HG03558 (cell line): ENCODE measurements around the gene VSTM2L.

Experiments
- ATAC-seq: cut with Tn5 transposase; IDR thresholded peaks from one replicate; pipeline ENCODE4 v1.9.1; 2021; ENCODE audit warnings: moderate number of reproducible peaks; ENCODE audit not compliant: unreplicated experiment; ENCODE audit errors: extremely low read depth

The VSTM2L gene

DNA sequence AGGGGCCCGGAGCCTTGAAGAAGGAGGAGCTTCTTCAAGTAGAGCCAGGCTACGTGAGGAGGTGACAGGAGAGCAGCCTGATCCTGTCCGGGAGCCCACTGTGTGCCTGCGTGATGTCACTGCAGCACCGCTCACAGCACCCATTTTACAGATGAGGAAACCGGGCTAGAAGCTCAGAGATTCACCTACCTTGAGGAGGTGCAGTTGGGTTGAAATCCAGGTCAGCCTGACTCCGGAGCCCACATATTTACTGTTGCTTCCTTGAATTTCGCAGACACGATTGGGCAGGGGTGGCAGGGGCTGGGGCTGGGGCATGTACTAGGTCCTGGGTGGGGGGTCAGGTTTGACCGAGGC lies 12.5 kb downstream of the VSTM2L start:
- ATAC-seq, result no peak

DNA sequence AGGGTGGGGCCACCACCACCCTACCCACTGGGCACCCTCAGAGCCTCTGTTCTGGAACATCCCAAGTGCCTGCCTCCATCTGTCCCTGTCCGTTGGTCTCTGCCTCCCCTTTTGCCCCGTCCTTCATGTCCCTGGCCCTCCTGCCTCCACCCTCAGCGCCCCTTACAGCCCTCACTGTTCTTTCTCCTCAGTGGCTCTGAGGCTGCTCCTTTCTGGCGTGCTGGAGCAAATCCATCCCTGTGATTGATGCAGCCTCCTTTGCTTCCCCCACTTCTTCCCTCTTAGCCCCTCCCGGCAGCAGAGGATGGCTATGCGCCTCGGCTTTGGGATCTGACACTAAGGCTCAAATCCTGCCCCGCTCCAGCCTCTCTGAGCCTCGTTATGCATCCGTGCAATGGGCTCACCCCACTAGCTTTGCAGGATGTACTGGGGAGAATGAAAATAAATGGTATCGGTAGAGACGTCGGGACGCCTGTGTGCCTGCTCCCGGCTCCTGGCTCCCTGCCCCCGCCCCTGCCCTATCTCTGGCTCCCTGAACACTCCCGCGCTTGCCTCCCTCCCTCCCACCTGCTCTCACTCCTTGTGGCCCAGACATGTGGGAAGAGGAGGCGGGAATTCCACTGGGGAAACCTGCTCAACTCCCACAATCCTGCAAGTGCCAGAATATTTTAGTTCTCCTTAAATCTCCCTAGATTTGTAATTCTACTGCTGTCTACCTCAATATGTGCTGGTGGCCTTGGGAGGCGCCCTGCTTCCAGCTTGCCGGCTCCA lies 13.1 kb downstream of the VSTM2L start:
- ATAC-seq, result no peak

DNA sequence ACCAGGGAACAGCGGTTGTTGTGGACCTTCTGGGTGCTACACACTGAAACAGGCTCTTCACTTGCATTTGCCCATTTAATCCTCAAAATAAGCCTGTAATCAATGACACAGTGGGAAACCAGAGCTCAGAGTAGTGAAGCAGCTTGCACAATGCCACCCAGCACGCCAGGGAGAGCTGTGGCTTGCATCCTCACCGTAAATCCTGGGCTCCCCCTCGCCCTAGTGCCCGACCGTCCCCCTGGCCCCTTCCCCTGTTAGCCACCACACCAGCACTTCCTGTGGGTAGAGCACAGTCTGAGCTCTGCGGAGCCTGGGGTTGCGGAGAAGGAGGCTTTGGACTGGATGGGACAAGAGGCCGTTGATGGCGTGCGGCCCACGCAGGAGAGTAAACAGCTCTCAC lies 14.5 kb downstream of the VSTM2L start:
- ATAC-seq, result no peak

DNA sequence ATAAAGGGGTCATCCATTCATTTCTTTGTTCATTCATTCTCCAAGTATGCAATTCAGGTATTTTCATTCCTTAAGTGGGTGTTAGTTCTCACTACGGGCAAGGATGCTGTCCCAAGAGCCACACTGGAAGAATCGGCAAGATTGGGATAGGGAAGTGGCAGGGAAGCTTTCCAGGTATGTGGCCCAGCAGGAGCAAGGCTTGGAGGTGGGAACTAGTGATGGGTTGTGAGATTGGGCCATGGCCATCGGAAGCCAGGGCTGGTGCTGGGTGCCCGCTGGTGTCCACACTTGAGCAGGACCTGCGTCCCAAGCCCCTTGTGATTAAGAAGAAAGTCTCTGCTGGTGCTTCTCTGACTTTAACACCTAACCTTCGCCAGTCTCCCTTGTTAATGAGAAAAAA lies 15.1 kb downstream of the VSTM2L start:
- no peak for ATAC-seq

DNA sequence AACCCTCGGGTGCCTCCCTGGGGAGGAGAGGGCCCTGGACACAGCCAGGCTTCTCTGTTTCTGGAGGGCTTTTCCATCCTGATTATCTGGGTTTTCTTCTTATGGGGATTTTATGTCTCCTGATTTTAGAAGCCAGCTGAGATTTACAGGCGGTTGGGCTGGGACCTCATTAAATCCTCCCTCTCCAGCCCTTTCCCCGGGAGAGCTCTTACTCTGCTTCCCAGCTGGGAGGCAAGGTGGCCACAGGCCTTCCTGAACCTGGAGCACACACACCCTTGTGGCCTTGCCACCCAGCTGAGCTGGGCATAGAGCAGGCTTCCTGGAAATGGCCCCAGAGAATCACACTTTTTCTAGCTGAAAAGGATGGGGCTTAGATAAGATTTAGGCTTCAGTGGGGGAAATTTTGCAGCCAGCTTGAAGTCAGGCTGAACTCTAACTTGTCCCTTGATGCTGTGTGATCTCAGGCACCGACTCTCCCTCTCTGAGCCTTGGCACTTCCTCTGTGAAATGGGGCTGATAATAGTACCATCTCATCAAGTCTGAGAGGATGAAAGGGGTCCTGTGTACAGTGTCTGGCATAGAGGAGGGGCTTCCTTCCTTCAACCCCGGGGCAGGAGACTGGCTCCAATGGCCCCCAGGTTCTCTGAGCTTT lies 16.6 kb downstream of the VSTM2L start:
- no peak for ATAC-seq

DNA sequence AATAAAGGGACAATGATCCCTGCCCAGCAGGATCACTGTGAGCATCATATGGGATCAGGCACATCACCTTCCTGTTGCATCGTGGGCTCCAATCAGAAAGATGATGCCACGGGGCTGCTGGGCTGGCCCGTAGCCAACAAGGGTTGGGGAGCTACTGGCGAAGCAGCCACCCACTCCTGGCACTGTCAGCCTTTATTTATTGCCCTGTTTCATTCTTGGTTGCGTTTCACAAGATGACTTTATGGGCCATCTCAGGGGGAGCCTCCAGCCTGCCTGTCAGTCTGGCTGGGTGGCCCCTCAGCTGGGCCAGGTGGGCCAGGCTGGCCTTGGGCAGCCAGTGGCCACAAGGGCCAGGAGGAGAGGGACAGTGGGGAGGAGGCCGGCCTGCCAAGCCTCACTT lies 17.3 kb downstream of the VSTM2L start:
- ATAC-seq, result no peak

DNA sequence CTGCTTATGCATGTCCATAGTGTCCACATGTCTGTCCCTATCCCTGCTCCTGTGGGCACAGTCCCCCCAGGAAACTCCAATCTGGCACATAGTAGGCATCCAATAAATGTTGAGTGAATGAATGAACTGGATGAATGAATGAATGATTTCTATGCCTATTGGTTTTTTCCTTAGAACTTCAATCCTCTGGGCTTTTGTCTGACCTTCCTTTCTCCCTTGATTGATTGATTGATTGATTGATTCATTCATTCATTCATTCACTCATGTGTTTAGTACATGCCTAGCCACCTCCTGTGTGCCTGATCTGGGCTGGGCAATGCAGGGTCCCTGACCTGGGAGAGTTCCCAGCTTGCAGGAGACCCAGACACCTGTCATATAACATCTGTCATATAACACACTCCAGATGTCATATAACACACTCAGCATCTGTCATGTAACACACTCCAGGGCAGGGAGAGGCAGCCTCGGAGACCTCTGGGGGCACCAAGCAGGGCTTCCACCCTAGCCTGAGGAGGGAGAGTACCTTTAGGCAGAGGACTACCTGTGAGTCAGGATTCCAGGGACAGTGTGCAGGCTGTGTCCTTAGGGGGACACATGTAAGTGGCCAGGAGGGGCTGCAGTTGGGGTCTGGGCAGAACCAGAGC lies 17.9 kb downstream of the VSTM2L start:
- ATAC-seq, result no peak

DNA sequence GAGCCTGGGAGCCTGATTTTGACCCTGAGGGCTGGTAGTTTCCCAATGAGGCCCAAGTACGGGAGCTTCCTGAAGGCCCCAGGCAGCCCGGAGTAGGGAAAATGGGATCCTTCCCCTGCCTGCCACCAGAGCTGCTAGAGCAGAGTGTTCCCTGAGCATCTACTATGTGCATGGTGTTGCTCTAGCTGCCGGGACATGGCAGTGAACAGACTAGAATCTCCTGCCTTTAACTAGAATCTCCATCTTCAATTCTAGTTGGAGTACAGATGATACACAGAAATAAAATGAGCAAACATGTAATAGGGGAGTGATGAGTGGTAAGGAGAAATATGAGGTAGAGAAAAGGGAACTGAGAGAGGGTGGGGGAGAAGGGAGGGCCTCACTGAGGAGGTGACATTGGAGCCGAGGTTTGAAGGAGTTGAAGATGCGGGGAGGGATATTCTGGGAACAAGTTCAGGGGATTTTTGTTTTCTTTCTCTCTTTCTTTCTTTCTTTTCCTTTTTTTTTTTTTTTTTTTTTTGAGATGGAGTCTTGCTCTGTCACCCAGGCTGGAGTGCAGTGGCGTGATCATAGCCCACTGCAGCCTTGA lies 18.5 kb downstream of the VSTM2L start:
- no peak for ATAC-seq

DNA sequence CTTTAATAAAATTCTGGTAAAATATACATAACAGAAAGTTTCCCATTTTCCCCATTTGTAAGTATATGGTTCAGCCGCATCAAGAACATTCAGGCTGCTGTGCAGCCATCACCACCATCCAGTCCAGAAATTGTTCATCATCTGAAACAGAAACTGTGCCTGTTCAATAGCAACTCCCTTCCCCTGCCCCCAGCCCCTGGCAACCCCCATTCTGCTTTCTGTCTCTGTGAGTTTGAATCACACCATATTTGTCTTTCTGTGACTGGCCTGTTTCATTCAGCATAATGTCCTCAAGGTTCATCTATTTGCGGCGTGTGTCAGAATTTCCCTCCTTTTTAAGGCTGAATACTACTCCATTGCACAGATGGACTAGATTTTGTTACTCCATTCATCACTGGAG lies 19.1 kb downstream of the VSTM2L start:
- ATAC-seq, result no peak

DNA sequence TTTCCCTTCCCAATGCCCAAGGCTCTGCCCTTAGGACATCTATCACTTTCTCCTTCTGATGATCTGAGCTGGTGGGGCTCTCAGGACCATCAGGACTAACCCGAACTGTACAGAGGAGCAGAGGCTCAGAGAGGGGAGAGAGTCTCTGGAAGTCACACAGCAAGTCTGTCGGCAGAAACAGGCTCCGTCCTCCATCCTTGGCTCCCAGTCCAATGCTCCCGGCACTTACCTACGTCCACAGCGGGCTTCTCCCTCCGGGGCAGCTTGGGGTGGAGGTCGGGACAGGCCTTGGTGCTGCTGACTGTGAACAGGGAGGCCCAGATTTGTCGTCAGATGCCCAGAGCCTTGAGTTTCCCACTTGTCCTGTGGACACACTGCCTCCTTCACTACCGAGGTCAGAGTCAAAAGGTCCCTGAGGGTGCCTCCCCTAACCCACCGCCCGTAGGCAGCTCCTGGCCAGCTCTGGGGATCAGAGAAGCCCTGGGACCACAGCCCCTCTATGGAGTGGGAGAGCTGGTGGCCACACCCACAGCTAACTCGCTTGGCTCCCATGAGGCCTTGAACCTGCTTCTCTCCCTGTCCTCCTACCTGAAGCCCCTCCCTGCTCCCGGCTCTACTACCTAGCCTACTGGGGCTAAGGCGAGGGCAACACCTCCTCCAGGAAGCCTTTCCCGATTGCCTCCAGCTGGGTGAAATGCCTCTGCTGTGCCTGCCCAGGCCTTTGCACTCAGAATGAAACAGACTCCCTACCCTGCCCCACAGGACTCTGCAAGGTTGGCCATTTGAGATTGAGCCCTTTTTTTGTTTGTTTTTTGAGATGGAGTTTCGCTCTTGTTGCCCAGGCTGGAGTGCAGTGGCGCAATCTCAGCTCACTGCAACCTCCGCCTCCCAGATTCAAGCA lies 22.6 kb downstream of the VSTM2L start:
- no peak for ATAC-seq

DNA sequence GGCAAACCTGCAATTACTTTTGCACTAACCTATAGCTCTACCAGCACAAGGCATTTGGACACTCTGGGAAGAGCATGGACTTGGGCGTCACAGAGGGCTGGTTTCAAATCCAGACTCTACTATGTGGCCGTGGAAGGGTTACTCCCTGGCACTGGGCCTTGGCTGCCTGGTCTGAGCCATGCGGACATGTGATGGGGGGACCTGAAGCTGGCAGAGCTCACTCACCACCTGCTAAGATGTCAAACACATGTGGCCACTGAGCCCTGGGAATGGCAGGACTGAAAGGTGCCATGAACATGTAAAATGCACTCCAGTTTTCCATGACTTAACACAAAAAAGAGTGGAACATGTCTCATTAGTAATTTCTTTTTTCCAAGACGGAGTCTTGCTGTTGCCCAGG lies 23.7 kb downstream of the VSTM2L start:
- ATAC-seq, result no peak

DNA sequence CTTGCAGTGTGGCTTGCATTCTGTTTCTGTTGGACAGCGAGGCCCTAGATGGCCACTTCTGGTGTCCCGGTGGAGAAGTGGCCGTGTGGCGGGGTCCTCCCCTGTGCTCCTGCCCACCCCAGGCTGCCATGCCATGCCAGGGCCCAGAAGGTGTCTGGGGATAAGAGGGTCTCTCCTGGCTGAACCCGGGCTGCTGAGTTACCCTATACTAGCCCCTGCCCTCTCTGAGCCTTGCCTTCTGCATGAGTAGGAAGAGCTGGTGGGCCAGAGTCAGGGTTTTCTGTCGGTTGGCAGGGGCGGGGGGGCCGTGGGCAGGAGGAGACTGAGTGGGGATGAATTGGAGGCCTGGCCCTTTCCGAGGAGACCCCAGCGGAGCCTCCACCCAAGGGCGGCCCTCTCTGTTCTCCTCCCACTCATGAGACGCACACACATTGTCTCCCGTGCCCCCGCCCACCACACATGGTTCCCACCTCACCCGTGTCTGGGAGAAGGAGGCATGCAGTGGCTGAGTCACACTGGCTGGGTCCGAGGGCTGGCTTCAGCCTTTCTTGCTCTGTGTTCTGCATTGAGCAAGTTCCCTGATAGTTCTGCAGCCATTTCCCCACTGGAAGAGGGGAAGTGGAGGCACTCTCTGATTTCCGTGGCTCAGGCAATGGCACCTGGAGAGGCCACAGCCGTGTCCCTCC lies 24.6 kb downstream of the VSTM2L start:
- no peak for ATAC-seq

DNA sequence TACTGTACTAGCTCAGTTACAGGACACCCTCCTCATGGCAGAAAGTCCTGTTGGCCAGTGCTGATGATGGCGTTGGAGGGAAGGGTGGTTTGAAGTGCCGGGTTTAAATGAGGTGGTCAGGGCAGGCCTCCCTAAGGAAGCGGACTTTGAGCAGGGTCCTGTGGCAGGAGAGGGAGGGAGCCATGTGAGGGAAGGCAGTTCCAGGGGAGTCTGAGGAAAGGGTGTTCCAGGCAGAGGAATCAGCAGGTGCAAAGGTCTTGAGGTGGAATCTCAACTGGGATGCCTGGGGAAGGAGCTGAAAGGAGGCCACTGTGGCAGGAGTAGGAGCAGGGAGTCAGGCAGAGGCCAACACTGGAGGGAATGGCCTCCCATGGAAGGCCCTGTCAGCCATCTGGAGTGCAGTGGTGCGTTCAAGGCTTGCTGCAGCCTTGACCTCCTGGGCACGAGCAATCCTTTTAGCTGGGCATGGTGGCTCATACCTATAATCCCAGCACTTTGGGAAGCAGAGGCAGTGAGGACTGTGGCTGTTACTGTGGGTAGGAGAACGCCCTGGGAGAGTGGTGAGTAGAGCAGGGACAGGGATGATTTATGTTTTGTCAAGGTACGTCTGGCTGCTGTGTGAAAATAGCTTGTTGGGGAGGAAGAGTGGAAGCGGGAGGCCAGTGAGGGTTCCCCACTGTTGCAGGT lies 26.2 kb downstream of the VSTM2L start:
- no peak for ATAC-seq

DNA sequence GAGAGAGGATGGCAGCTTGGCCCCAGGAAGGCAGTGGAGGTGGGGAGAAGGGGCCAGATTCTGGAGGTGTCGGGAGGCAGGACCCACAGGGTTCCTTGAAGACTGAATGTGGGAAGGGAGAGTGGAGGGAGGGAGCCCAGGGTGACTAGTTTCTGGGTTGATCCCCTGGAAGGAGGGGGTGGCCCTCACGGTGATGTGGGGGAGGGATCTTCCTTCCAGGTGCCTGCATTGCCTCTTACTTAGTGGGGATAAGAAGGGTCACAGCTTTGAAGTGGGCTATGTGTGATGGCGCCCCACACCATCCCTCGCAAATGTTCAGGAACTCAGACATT lies 26.7 kb downstream of the VSTM2L start:
- no peak for ATAC-seq

DNA sequence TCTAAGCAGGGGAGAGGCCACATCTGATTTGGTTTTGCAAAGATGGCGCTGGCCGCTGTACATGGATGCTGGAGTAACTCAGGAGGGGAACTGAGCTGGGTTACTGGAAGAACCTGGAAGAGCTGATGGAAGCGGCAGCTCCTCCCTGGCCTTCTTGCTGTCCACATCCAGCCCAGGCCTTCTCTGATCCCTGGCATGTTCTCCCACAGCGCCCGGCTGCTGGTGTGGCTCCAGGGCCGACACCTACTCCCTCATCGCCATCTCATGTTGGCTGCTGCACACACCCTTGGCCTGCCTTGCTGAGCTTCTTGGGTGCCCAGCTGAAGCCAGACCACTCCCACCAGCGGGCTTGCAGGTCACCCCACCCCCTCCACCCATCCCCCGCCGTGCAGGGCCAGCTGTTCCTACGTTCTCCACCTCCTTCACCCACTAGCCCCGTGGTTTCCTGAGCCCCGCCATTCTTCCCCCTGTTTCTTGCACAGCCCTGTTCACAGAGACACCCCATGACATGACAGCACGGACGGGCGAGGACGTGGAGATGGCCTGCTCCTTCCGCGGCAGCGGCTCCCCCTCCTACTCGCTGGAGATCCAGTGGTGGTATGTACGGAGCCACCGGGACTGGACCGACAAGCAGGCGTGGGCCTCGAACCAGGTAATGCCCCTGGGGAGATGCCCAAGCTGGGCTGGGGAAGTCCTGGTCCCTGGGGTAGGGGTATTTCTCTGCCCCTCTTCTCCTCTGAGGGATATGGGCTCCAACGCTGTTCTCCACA lies 28.4 kb downstream of the VSTM2L start:
- ATAC-seq, result no peak

DNA sequence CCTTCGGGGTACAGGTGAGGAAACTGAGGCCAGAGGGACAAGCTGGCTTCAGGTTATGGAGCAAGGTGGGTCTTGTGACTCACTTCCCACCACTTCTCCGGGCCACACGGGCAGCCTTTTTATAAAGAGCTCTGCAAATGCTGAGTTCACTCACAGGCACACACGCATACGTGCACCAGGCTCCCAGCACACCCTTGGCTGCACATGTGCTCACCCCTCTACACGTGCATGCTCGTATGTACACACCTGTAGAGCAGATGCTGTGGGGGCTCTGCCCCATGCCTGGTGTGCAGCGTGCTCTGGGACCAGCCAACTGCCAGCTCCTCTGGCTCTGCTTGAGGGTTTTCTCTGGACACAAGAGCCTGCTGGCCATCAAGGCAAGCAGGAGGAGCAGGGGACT lies 29.1 kb downstream of the VSTM2L start:
- no peak for ATAC-seq

DNA sequence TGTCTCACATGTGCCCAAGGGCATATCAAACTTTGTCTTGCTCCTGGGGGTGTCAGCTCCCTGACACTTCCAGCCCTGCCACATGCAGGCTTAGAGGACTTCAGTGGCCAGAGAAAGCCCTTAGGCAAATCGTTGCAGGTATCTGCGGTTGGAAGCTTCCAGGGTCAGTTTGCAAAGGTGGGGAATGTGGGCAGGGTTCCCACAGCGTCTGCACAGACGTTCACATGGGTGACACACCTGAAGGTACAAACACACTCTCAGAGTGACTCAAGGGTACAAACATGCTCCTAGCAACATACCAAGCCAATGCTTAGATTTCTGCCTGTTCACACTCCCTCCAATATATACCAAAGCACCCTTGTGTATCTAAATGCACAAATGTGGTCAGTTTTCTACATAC lies 30.0 kb downstream of the VSTM2L start:
- ATAC-seq, result no peak

DNA sequence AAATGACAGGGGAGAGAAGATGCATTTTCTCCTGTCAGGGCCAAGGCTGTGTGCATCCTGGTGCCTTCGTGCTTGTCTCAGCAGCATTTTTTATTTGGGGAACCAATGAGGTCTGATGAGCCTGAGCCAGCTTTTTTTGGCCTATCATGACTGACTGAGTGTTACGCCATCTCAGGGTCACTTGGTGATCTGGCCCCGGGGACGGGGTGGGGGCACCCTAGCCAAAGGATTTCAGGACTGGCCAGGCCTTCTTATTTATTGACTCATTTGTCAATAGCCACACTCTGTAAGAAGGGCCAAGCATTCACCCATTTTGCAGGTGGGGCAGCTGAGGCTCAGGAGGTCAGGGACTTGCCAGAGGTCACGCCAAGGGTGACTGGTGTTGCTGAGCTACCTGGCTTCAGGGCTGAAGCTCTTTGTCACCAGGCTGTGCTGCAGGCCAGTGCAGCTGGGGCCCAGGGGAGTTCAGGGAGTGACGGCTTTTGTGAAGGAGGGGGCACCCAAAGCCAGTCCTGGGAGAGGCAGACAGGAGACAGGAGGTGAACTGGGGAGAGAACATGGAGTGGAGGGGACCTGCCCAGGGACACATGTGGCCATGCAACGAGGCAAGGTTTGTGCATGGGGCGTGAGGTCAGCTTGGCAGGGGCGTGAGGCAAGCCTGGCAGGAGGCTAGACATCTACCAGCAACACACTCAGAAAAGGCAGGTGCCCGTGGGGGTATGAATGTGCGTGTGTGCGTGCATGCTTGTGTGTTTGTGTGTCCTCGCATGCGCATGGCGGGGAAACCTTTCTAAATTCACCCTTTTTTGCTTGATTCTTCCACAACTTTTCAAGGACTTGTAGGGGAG lies 31.1 kb downstream of the VSTM2L start:
- ATAC-seq, result no peak
